ENCODE data around the gene CDK8.

The CDK8 gene

GRCh38 chr13:26253787-26254582 lies at the start of gene CDK8:
TSS of gene CDK8 (plus strand) at chr13:26254129. CDS start at chr13:26254642, 513 bp downstream.
- no peaks in the 10 kb centered on the region for H3K36me3 ChIP-seq (ENCODE audit: control insufficient read depth, low read length)
- H3K4me3 ChIP-seq (ENCODE audit: low read length) = peak within 1 kb of the TSS; percentile 80
- H3K27me3 ChIP-seq (ENCODE audit: control insufficient read depth, low read length) = no peaks in the 10 kb centered on the region
- no peaks in the 10 kb centered on the region for H3K9me3 ChIP-seq (ENCODE audit: control insufficient read depth, insufficient read depth, low read length)
- TF ChIP-seq EZH2phosphoT487 (IDR thresholded peaks at IDR 0.05; ENCODE audit: borderline replicate concordance, low read length) (no peak), CTCF (IDR thresholded peaks at IDR 0.05; ENCODE audit: low read depth, low read length, poor library complexity, severe bottlenecking) (no peak)
- peak within 1 kb of the TSS; percentile 60 for H3K27ac ChIP-seq (ENCODE audit: low read depth, low read length)
- peaks cover 31% of the 10 kb centered on the region for H3K4me1 ChIP-seq (ENCODE audit: control insufficient read depth, low read length)
- peak within 1 kb of the TSS; percentile 73 for H3K4me2 ChIP-seq (ENCODE audit: low read length)
- peaks cover 2% of the 10 kb centered on the region; the same call in 1 of the 2 replicates for H3F3A ChIP-seq (ENCODE audit: control insufficient read depth, insufficient read depth)
- H3K9me2 ChIP-seq (replicated peaks; ENCODE audit: control insufficient read depth, low read length) = no peaks in the 10 kb centered on the region
- H4K20me1 ChIP-seq (ENCODE audit: control insufficient read depth, insufficient read depth, low read depth, low read length) = peaks cover 10% of the 10 kb centered on the region; the same call in 1 of the 2 replicates
- peaks cover 48% of the 10 kb centered on the region for H3K79me2 ChIP-seq (ENCODE audit: control insufficient read depth, low read length)

DNA sequence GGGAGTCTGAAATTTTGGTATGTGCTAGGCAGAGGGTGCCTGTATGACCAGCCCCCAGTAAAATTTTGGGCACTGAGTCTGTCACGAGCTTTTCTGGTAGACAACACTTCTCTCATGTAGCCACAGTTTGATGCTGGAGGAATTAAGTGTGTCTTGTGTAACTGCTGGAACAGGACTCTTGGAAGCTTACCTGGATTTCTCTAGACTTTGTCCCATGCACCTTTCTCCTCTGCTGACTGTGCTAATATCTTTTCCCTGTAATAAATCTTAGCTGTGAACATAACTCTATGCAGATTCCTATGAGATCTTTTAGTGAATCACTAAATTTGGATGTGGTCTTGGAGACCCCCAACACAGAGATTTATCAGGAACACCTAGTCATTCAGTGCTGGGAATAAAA lies 45.6 kb upstream of the CDK8 start:
- H3K27ac ChIP-seq (ENCODE audit: low read depth, low read length) = no peak overlapping the region
- H4K20me1 ChIP-seq (ENCODE audit: control insufficient read depth, insufficient read depth, low read depth, low read length) = no peaks in the 10 kb centered on the region
- H3K9me3 ChIP-seq (ENCODE audit: control insufficient read depth, insufficient read depth, low read length) = no peaks in the 10 kb centered on the region
- no peaks in the 10 kb centered on the region for H3K9me2 ChIP-seq (replicated peaks; ENCODE audit: control insufficient read depth, low read length)
- H3K4me3 ChIP-seq (ENCODE audit: low read length) = no peak overlapping the region
- no peak overlapping the region for H3K4me2 ChIP-seq (ENCODE audit: low read length)
- H3K79me2 ChIP-seq (ENCODE audit: control insufficient read depth, low read length) = no peaks in the 10 kb centered on the region
- peaks cover 48% of the 10 kb centered on the region for H3K36me3 ChIP-seq (ENCODE audit: control insufficient read depth, low read length)
- H3K27me3 ChIP-seq (ENCODE audit: control insufficient read depth, low read length) = no peaks in the 10 kb centered on the region
- TF ChIP-seq CTCF (IDR thresholded peaks at IDR 0.05; ENCODE audit: low read depth, low read length, poor library complexity, severe bottlenecking) = no peak
- no peak for TF ChIP-seq EZH2phosphoT487 (IDR thresholded peaks at IDR 0.05; ENCODE audit: borderline replicate concordance, low read length)
- 0 out of 2 replicates have a peak, but pooled peaks cover 6% of the 10 kb centered on the region for H3F3A ChIP-seq (ENCODE audit: control insufficient read depth, insufficient read depth)
- H3K4me1 ChIP-seq (ENCODE audit: control insufficient read depth, low read length) = no peaks in the 10 kb centered on the region

DNA sequence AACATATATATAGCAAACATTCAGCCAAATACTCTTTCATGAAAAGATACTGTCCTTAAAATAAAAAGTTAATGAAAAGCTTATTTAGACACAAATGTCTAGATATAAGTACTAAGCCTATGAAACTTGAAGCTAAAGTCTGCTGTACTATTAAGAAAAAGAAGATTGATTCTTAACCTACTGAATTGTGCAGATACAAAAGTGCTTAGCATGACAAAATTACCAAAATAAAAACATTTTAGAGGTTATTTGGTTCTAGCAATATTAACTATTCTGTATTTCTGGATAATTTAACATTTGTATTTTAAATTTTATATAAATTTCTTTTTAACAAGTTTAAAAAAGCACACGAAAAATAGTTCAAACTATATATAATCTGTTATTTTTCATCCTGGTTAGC lies 40.6 kb upstream of the CDK8 start:
- Histone ChIP-seq H3K4me2 (ENCODE audit: low read length) (no peak overlapping the region), H4K20me1 (ENCODE audit: control insufficient read depth, insufficient read depth, low read depth, low read length) (no peaks in the 10 kb centered on the region), H3F3A (ENCODE audit: control insufficient read depth, insufficient read depth) (0 out of 2 replicates have a peak, but pooled peaks cover 7% of the 10 kb centered on the region), H3K79me2 (ENCODE audit: control insufficient read depth, low read length) (no peaks in the 10 kb centered on the region; the same call in 1 of the 2 replicates), H3K4me3 (ENCODE audit: low read length) (no peak overlapping the region), H3K27ac (ENCODE audit: low read depth, low read length) (no peak overlapping the region), H3K4me1 (ENCODE audit: control insufficient read depth, low read length) (no peaks in the 10 kb centered on the region), H3K27me3 (ENCODE audit: control insufficient read depth, low read length) (no peaks in the 10 kb centered on the region), H3K36me3 (ENCODE audit: control insufficient read depth, low read length) (peaks cover 86% of the 10 kb centered on the region), H3K9me3 (ENCODE audit: control insufficient read depth, insufficient read depth, low read length) (no peaks in the 10 kb centered on the region), H3K9me2 (replicated peaks; ENCODE audit: control insufficient read depth, low read length) (no peaks in the 10 kb centered on the region)
- TF ChIP-seq CTCF (IDR thresholded peaks at IDR 0.05; ENCODE audit: low read depth, low read length, poor library complexity, severe bottlenecking) (no peak), EZH2phosphoT487 (IDR thresholded peaks at IDR 0.05; ENCODE audit: borderline replicate concordance, low read length) (no peak)
